Liver (tissue), 9 donors: ENCODE measurements around the gene DHRS2. TPM values are rescaled to one million over a fixed set of nuclear protein-coding genes. Genes with fewer than 3 reads are reported as not detected.

Experiments used
- DNase-seq: peaks from one replicate; pipeline ENCODE4 v3.0.0-alpha.2; 2017; ENCODE audit warnings: low spot score
- H3K27ac ChIP-seq, 2 donors: one replicate each; pipeline ENCODE4 v1.7.0; 2013; ENCODE audit warnings: inconsistent platforms in 2 of 2, low read length in 2 of 2, control low read depth in 1 of 2, low read depth in 1 of 2, mild to moderate bottlenecking in 1 of 2
- H3K27me3 ChIP-seq, 4 donors: one replicate each; pipeline versions ENCODE4 v1.6.1 to v1.7.0; 2013; ENCODE audit warnings: low read length in 3 of 4, inconsistent platforms in 1 of 4, mild to moderate bottlenecking in 1 of 4, moderate library complexity in 1 of 4; ENCODE audit not compliant: control insufficient read depth in 4 of 4, insufficient read depth in 4 of 4
- H3K36me3 ChIP-seq, 4 donors: one replicate each; pipeline versions ENCODE4 v1.6.1 to v1.7.0; 2013; ENCODE audit warnings: low read length in 3 of 4, mild to moderate bottlenecking in 3 of 4, low read depth in 1 of 4, moderate library complexity in 1 of 4; ENCODE audit not compliant: control insufficient read depth in 4 of 4, insufficient read depth in 3 of 4
- H3K4me1 ChIP-seq, 4 donors: one replicate each; pipeline versions ENCODE4 v1.6.1 to v1.7.0; 2013; ENCODE audit warnings: low read length in 3 of 4, mild to moderate bottlenecking in 3 of 4, moderate library complexity in 1 of 4; ENCODE audit not compliant: control insufficient read depth in 4 of 4, insufficient read depth in 4 of 4
- H3K4me3 ChIP-seq, 3 donors: one replicate each; pipeline versions ENCODE4 v1.6.1 to v1.7.0; 2013; ENCODE audit warnings: low read length in 3 of 3, control low read depth in 1 of 3, low read depth in 1 of 3, mild to moderate bottlenecking in 1 of 3
- H3K9ac ChIP-seq, 2 donors: one replicate each; pipeline ENCODE4 v1.7.0; 2013; ENCODE audit warnings: low read length in 2 of 2, mild to moderate bottlenecking in 2 of 2, moderate library complexity in 2 of 2, control low read depth in 1 of 2, low read depth in 1 of 2
- H3K9me3 ChIP-seq, 4 donors: one replicate each; pipeline versions ENCODE4 v1.6.1 to v1.7.0; 2013; ENCODE audit warnings: low read length in 3 of 4; ENCODE audit not compliant: control insufficient read depth in 4 of 4
- EGR1 ChIP-seq, 2 donors: IDR thresholded peaks; 2 replicates each; pipeline ENCODE4 v1.6.1; 2016 to 2018; ENCODE audit warnings: antibody characterized with exemption in 2 of 2, low read depth in 2 of 2
- FOXA1 ChIP-seq: IDR thresholded peaks from 2 replicates; pipeline ENCODE4 v1.6.1; 2016; ENCODE audit warnings: antibody characterized with exemption
- FOXA2 ChIP-seq: IDR thresholded peaks from 2 replicates; pipeline ENCODE4 v1.6.1; 2016; ENCODE audit warnings: antibody characterized with exemption
- GABPA ChIP-seq, 2 donors: IDR thresholded peaks in 1 of 2; conservative IDR thresholded peaks in 1 of 2; 2 replicates each; pipeline ENCODE4 v1.6.1; 2016; ENCODE audit warnings: antibody characterized with exemption in 2 of 2, mild to moderate bottlenecking in 1 of 2, moderate library complexity in 1 of 2
- HNF4A ChIP-seq, 2 donors: conservative IDR thresholded peaks; 2 replicates each; pipeline ENCODE4 v1.6.1; 2016; ENCODE audit warnings: antibody characterized with exemption in 2 of 2, mild to moderate bottlenecking in 2 of 2
- HNF4G ChIP-seq: IDR thresholded peaks from 2 replicates; pipeline ENCODE4 v1.6.1; 2016; ENCODE audit warnings: antibody characterized with exemption
- JUND ChIP-seq, 2 donors: IDR thresholded peaks; 2 replicates each; pipeline ENCODE4 v1.6.1; 2016; ENCODE audit warnings: antibody characterized with exemption in 2 of 2
- NR2F2 ChIP-seq: IDR thresholded peaks from 2 replicates; pipeline ENCODE4 v1.6.1; 2016; ENCODE audit warnings: antibody characterized with exemption
- RAD21 ChIP-seq, 2 donors: IDR thresholded peaks; 2 replicates each; pipeline ENCODE4 v1.6.1; 2016; ENCODE audit warnings: antibody characterized with exemption in 2 of 2, mild to moderate bottlenecking in 2 of 2
- RXRA ChIP-seq, 2 donors: IDR thresholded peaks; 2 replicates each; pipeline ENCODE4 v1.6.1; 2017 to 2018; ENCODE audit warnings: antibody characterized with exemption in 2 of 2, mild to moderate bottlenecking in 1 of 2
- SP1 ChIP-seq: IDR thresholded peaks from 2 replicates; pipeline ENCODE4 v1.6.1; 2018; ENCODE audit warnings: antibody characterized with exemption, mild to moderate bottlenecking
- TAF1 ChIP-seq: conservative IDR thresholded peaks from 2 replicates; pipeline ENCODE4 v1.6.1; 2016; ENCODE audit warnings: antibody characterized with exemption, mild to moderate bottlenecking
- YY1 ChIP-seq: IDR thresholded peaks from 2 replicates; pipeline ENCODE4 v1.6.1; 2016; ENCODE audit warnings: antibody characterized with exemption, mild to moderate bottlenecking
- WGBS: extraction: QIAGEN DNeasy Blood & Tissue Kit; methylation state at CpG from one replicate; pipeline ENCODE4 v1.1.7; 2013; 5-methylcytosine and 5-hydroxymethylcytosine counted together
- polyA plus RNA-seq, 2 donors: library from polyadenylated mRNA; stranded (reverse) in 1 of 2; unstranded in 1 of 2; fragments of 200-250 nt in 1 of 2; fragments of >200 nt in 1 of 2; fragmentation: Nextera tagmentation in 1 of 2; extraction: Ambion mirVana in 1 of 2; gene quantifications; one replicate each; pipeline versions ENCODE4 v1.2.1 to v1.2.3, GENCODE V29; 2013 to 2015
- total RNA-seq, 2 donors: library from RNA; depleted of rRNA; stranded (reverse); fragments of >200 nt; gene quantifications; one replicate each; pipeline ENCODE4 v1.2.3, GENCODE V29; 2014
- TF ChIP-seq, protein P1 (sequence below): IDR thresholded peaks from 2 replicates; pipeline ENCODE4 v1.6.1; 2016; ENCODE audit warnings: antibody characterized with exemption
- TF ChIP-seq, protein P2 (sequence below): IDR thresholded peaks from 2 replicates; pipeline ENCODE4 v1.6.1; 2016; ENCODE audit warnings: antibody characterized with exemption
- TF ChIP-seq, protein P3 (sequence below): IDR thresholded peaks from 2 replicates; pipeline ENCODE4 v1.6.1; 2016; ENCODE audit warnings: antibody characterized with exemption
- TF ChIP-seq, protein P4 (sequence below): fragments of 150-350 bp; IDR thresholded peaks from 2 replicates; pipeline ENCODE4 v1.5.1; 2017; ENCODE audit warnings: improper control_type of control experiment, low read depth, low read length; ENCODE audit not compliant: missing input control
- TF ChIP-seq, protein P5 (sequence below): IDR thresholded peaks from 2 replicates; pipeline ENCODE4 v1.6.1; 2016; ENCODE audit warnings: antibody characterized with exemption, mild to moderate bottlenecking
- donor health status: healthy.
- donor health status: healthy.
- donor health status: healthy.
- donor health status: healthy.
- donor health status: healthy.

Gene DHRS2
- total and polyA plus RNA-seq, 4 donors: 0.33 to 1.0 (median 0.62) TPM

DNA sequence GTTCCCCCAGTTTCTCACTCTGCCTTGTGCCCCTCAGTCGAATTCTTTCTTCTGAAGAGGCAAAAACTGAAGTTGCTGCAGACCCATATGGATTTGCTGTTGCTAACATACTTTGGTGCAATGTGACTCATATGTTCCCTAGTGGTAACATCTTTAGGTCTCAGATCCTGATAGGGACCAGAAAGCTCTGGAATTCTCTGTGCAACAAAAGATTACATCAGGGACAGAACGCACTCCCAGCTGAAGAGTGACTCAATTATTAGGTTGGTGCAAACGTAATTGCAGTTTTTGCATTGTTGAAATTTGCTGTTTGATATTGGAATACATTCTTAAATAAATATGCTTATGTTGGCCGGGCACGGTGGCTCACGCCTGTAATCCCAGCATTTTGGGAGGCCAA lies 8.2 kb upstream of the DHRS2 start (continued):
- TF ChIP-seq, protein P1, sequence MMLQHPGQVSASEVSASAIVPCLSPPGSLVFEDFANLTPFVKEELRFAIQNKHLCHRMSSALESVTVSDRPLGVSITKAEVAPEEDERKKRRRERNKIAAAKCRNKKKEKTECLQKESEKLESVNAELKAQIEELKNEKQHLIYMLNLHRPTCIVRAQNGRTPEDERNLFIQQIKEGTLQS: no peak
- no peak for TF ChIP-seq RXRA (IDR thresholded peaks at IDR 0.05)
- no peak for TF ChIP-seq TAF1

DNA sequence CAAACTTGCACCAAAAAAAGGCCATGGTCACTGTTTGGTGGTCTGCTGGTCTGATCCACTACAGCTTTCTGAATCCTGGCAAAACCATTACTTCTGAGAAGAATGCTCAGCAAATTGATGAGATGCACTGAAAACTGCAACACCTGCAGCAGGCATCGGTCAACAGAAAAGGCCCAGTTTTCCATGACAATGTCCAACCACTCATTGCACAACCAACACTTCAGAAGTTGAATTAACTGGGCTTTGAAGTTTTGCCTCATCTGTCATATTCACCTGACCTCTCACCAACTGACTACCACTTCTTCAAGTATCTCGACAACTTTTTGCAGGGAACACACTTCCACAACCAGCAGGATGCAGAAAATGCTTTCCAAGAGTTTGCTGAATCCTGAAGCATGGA lies 7.0 kb upstream of the DHRS2 start:
- Histone ChIP-seq H3K27me3 (no peaks in the 10 kb centered on the region), H3K4me1 (peaks cover 0 to 8% (median 3%) of the 10 kb centered on the region in 4 donors)

DNA sequence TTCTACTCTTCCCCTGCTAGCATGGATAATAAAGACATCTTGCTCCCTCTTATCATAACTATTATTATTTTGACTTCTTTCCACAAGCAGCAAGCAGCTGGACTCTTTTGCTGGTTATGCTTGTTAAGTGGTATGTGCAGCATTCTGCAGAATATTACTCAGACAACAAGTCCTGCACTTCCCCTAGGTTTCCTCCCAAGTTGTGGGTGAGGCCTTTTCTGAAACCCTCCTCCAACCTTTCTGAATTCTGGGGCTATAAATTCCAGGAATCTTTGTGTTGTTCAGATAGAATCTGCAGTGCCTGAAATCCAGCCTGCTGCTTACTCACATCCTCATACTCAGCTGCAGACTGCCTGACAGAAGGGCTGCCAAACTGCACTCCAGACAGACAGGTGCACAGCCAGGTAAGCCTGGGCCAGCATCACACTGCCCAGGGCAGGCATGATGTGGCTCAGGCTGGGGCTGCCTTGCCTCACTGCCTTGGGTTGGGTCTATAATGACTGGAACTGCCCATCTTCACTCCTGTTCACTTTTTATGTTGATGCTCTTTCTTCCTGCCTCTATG lies 6.2 kb upstream of the DHRS2 start:
- Histone ChIP-seq H3K36me3 (no peaks in the 10 kb centered on the region), H3K27me3 (no peaks in the 10 kb centered on the region), H3K4me1 (peaks cover 0 to 8% (median 3%) of the 10 kb centered on the region in 4 donors), H3K4me3 (no peak overlapping the region), H3K27ac (no peak overlapping the region), H3K9ac (no peak overlapping the region), H3K9me3 (peaks cover 0 to 3% (median 0%) of the 10 kb centered on the region in 4 donors)
- TF ChIP-seq HNF4G: no peak
- no peak for TF ChIP-seq FOXA2
- TF ChIP-seq JUND (IDR thresholded peaks at IDR 0.05): no peak
- TF ChIP-seq, protein P1: no peak
- TF ChIP-seq TAF1: no peak
- no peak for TF ChIP-seq FOXA1
- TF ChIP-seq, protein P2, sequence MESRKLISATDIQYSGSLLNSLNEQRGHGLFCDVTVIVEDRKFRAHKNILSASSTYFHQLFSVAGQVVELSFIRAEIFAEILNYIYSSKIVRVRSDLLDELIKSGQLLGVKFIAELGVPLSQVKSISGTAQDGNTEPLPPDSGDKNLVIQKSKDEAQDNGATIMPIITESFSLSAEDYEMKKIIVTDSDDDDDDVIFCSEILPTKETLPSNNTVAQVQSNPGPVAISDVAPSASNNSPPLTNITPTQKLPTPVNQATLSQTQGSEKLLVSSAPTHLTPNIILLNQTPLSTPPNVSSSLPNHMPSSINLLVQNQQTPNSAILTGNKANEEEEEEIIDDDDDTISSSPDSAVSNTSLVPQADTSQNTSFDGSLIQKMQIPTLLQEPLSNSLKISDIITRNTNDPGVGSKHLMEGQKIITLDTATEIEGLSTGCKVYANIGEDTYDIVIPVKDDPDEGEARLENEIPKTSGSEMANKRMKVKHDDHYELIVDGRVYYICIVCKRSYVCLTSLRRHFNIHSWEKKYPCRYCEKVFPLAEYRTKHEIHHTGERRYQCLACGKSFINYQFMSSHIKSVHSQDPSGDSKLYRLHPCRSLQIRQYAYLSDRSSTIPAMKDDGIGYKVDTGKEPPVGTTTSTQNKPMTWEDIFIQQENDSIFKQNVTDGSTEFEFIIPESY: no peak
- TF ChIP-seq SP1: no peak
- no peak for TF ChIP-seq HNF4A (conservative IDR thresholded peaks at IDR 0.05)
- TF ChIP-seq, protein P3, sequence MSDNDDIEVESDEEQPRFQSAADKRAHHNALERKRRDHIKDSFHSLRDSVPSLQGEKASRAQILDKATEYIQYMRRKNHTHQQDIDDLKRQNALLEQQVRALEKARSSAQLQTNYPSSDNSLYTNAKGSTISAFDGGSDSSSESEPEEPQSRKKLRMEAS: no peak
- no peak for TF ChIP-seq GABPA (IDR thresholded peaks at IDR 0.05 in 1 of 2, conservative IDR thresholded peaks at IDR 0.05 in 1 of 2)
- no peak for TF ChIP-seq NR2F2
- no peak for TF ChIP-seq YY1
- no peak for TF ChIP-seq EGR1 (IDR thresholded peaks at IDR 0.05; ENCODE audit: low read depth in 2 of 2)
- TF ChIP-seq RAD21 (IDR thresholded peaks at IDR 0.05): no peak
- TF ChIP-seq, protein P4, sequence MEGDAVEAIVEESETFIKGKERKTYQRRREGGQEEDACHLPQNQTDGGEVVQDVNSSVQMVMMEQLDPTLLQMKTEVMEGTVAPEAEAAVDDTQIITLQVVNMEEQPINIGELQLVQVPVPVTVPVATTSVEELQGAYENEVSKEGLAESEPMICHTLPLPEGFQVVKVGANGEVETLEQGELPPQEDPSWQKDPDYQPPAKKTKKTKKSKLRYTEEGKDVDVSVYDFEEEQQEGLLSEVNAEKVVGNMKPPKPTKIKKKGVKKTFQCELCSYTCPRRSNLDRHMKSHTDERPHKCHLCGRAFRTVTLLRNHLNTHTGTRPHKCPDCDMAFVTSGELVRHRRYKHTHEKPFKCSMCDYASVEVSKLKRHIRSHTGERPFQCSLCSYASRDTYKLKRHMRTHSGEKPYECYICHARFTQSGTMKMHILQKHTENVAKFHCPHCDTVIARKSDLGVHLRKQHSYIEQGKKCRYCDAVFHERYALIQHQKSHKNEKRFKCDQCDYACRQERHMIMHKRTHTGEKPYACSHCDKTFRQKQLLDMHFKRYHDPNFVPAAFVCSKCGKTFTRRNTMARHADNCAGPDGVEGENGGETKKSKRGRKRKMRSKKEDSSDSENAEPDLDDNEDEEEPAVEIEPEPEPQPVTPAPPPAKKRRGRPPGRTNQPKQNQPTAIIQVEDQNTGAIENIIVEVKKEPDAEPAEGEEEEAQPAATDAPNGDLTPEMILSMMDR: no peak
- TF ChIP-seq RXRA (IDR thresholded peaks at IDR 0.05): no peak
- TF ChIP-seq, protein P5, sequence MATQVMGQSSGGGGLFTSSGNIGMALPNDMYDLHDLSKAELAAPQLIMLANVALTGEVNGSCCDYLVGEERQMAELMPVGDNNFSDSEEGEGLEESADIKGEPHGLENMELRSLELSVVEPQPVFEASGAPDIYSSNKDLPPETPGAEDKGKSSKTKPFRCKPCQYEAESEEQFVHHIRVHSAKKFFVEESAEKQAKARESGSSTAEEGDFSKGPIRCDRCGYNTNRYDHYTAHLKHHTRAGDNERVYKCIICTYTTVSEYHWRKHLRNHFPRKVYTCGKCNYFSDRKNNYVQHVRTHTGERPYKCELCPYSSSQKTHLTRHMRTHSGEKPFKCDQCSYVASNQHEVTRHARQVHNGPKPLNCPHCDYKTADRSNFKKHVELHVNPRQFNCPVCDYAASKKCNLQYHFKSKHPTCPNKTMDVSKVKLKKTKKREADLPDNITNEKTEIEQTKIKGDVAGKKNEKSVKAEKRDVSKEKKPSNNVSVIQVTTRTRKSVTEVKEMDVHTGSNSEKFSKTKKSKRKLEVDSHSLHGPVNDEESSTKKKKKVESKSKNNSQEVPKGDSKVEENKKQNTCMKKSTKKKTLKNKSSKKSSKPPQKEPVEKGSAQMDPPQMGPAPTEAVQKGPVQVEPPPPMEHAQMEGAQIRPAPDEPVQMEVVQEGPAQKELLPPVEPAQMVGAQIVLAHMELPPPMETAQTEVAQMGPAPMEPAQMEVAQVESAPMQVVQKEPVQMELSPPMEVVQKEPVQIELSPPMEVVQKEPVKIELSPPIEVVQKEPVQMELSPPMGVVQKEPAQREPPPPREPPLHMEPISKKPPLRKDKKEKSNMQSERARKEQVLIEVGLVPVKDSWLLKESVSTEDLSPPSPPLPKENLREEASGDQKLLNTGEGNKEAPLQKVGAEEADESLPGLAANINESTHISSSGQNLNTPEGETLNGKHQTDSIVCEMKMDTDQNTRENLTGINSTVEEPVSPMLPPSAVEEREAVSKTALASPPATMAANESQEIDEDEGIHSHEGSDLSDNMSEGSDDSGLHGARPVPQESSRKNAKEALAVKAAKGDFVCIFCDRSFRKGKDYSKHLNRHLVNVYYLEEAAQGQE: no peak
- no peak for DNase-seq

More for the DNA sequence above, 7.0 kb upstream of the DHRS2 start:
- DNase-seq: no peak
- H3K9ac ChIP-seq: no peak overlapping the region
- H3K9me3 ChIP-seq: peaks cover 0 to 3% (median 0%) of the 10 kb centered on the region in 4 donors
- H3K36me3 ChIP-seq: no peaks in the 10 kb centered on the region
- peak; percentile 18 for TF ChIP-seq SP1
- TF ChIP-seq, protein P2: no peak
- TF ChIP-seq JUND (IDR thresholded peaks at IDR 0.05): no peak
- TF ChIP-seq RXRA (IDR thresholded peaks at IDR 0.05): peak in 1 of 2 donors; percentile 8
- no peak for TF ChIP-seq FOXA1
- 38% methylated on average over 2 of the region's 2 CpGs for WGBS
- no peak overlapping the region for H3K27ac ChIP-seq
- no peak overlapping the region for H3K4me3 ChIP-seq
